ENCODE measurements around the gene SUPT20H. TPM values are rescaled to one million over a fixed set of nuclear protein-coding genes. Genes with fewer than 3 reads are reported as not detected.

The SUPT20H gene
- polyA plus RNA-seq, 1 donor (not counting 4 experiments of a cell fraction or from before 2014, with no cell fraction given), result 65.4 TPM

GRCh38 chr13:37067874-37068273, 8.4 kb upstream of the SUPT20H start:
- H3K4me2 ChIP-seq (ENCODE audit: control insufficient read depth, extremely low read depth, insufficient read depth, low read depth, low read length), result no peak overlapping the region
- no peak for TF ChIP-seq CTCF (optimal IDR thresholded peaks at IDR 0.05 in 1 of 3, IDR thresholded peaks at IDR 0.05 in 1 of 3, conservative IDR thresholded peaks at IDR 0.05 in 1 of 3; ENCODE audit: extremely low read depth in 1 of 3, insufficient read depth in 2 of 3, low read length in 3 of 3)
- no peak for TF ChIP-seq EZH2 (IDR thresholded peaks at IDR 0.05; ENCODE audit: low read length)
- H4K20me1 ChIP-seq (ENCODE audit: control insufficient read depth, extremely low read depth, insufficient read depth, low read length), result no peaks in the 10 kb centered on the region
- dilution Hi-C loops (cut with MboI; ENCODE audit: extremely low pct_ligation_motif_present, low sequenced_read_pairs), result no loop called here
- H3K9me1 ChIP-seq (ENCODE audit: control insufficient read depth, extremely low read depth, insufficient read depth, low read length), result no peaks in the 10 kb centered on the region
- no peak overlapping the region for H3K9ac ChIP-seq (ENCODE audit: control insufficient read depth, extremely low read depth, insufficient read depth, low read length)
- H3K9me3 ChIP-seq (ENCODE audit: control insufficient read depth, low read depth, low read length), result no peaks in the 10 kb centered on the region
- no peaks in the 10 kb centered on the region for H3K36me3 ChIP-seq (ENCODE audit: control insufficient read depth in 2 of 2, extremely low read depth in 1 of 2, insufficient read depth in 2 of 2, low read length in 2 of 2)
- no peak overlapping the region for H3K4me3 ChIP-seq (ENCODE audit: control insufficient read depth in 2 of 3, extremely low read depth in 1 of 3, insufficient read depth in 2 of 3, low read depth in 1 of 3, low read length in 3 of 3)
- FAIRE-seq (no peak), DNase-seq (ENCODE audit: low read depth, low spot score) (no peak)
- no peak overlapping the region for H2AFZ ChIP-seq (ENCODE audit: control insufficient read depth, low read length)
- no peaks in the 10 kb centered on the region for H3K79me2 ChIP-seq (ENCODE audit: control insufficient read depth, insufficient read depth, low read length)
- no peak overlapping the region for H3K27ac ChIP-seq (ENCODE audit: control insufficient read depth, insufficient read depth, low read length)
- no peaks in the 10 kb centered on the region for H3K27me3 ChIP-seq (ENCODE audit: control insufficient read depth, extremely low read depth, insufficient read depth, low read length)
- H3K4me1 ChIP-seq (ENCODE audit: control insufficient read depth, extremely low read depth, insufficient read depth, low read length), result no peaks in the 10 kb centered on the region

GRCh38 chr13:37065890-37066526, 6.5 kb upstream of the SUPT20H start:
- Histone ChIP-seq H3K27ac (ENCODE audit: control insufficient read depth, insufficient read depth, low read length) (no peak overlapping the region), H4K20me1 (ENCODE audit: control insufficient read depth, extremely low read depth, insufficient read depth, low read length) (no peaks in the 10 kb centered on the region), H3K4me2 (ENCODE audit: control insufficient read depth, extremely low read depth, insufficient read depth, low read depth, low read length) (no peak overlapping the region), H3K27me3 (ENCODE audit: control insufficient read depth, extremely low read depth, insufficient read depth, low read length) (no peaks in the 10 kb centered on the region), H3K9me3 (ENCODE audit: control insufficient read depth, low read depth, low read length) (no peaks in the 10 kb centered on the region), H3K4me3 (ENCODE audit: control insufficient read depth in 2 of 3, extremely low read depth in 1 of 3, insufficient read depth in 2 of 3, low read depth in 1 of 3, low read length in 3 of 3) (no peak overlapping the region), H3K9ac (ENCODE audit: control insufficient read depth, extremely low read depth, insufficient read depth, low read length) (no peak overlapping the region), H3K36me3 (ENCODE audit: control insufficient read depth in 2 of 2, extremely low read depth in 1 of 2, insufficient read depth in 2 of 2, low read length in 2 of 2) (no peaks in the 10 kb centered on the region), H3K4me1 (ENCODE audit: control insufficient read depth, extremely low read depth, insufficient read depth, low read length) (no peaks in the 10 kb centered on the region), H3K79me2 (ENCODE audit: control insufficient read depth, insufficient read depth, low read length) (no peaks in the 10 kb centered on the region), H2AFZ (ENCODE audit: control insufficient read depth, low read length) (no peak overlapping the region), H3K9me1 (ENCODE audit: control insufficient read depth, extremely low read depth, insufficient read depth, low read length) (no peaks in the 10 kb centered on the region)
- no peak for TF ChIP-seq EZH2 (IDR thresholded peaks at IDR 0.05; ENCODE audit: low read length)
- TF ChIP-seq CTCF (optimal IDR thresholded peaks at IDR 0.05 in 1 of 3, IDR thresholded peaks at IDR 0.05 in 1 of 3, conservative IDR thresholded peaks at IDR 0.05 in 1 of 3; ENCODE audit: extremely low read depth in 1 of 3, insufficient read depth in 2 of 3, low read length in 3 of 3), result no peak
- FAIRE-seq (no peak), DNase-seq (ENCODE audit: low read depth, low spot score) (no peak)
- dilution Hi-C loops (cut with MboI; ENCODE audit: extremely low pct_ligation_motif_present, low sequenced_read_pairs), result no loop called here

Data from keratinocyte (primary cell).